Stimulated activated CD4-positive, alpha-beta T cell treated with anti-CD3 and anti-CD28 coated beads, Interleukin-15, amount 100 ng/mL, for 48 hours (primary cell): ENCODE data around the gene PTRHD1.

Experiments used
- DNase-seq, 2 donors: peaks; one replicate each; pipeline ENCODE4 v3.0.0-alpha.2; 2020; ENCODE audit warnings: low read depth in 2 of 2

Gene PTRHD1

GRCh38 chr2:24830351-24830750 lies 37.2 kb upstream of the PTRHD1 start:
- DNase-seq: no peak

GRCh38 chr2:24828238-24828996 lies 35.2 kb upstream of the PTRHD1 start:
- no peak for DNase-seq

- peak; percentile 44 to 61 for DNase-seq
Observed at GRCh38 chr2:24827321-24828237, 34.4 kb upstream of the PTRHD1 start.

GRCh38 chr2:24826773-24827145 lies 33.6 kb upstream of the PTRHD1 start:
- DNase-seq: no peak

- no peak for DNase-seq
Observed at GRCh38 chr2:24825883-24826772, 32.9 kb upstream of the PTRHD1 start.

- DNase-seq: peak; percentile 19 to 22
Observed at GRCh38 chr2:24824966-24825882, 32.0 kb upstream of the PTRHD1 start.

- DNase-seq: no peak
Observed at GRCh38 chr2:24824071-24824588, 30.9 kb upstream of the PTRHD1 start.

- no peak for DNase-seq
Observed at GRCh38 chr2:24822049-24822706, 29.0 kb upstream of the PTRHD1 start.

- DNase-seq: no peak
Observed at GRCh38 chr2:24821433-24821891, 28.3 kb upstream of the PTRHD1 start.

- no peak for DNase-seq
Observed at GRCh38 chr2:24820598-24821432, 27.6 kb upstream of the PTRHD1 start.

GRCh38 chr2:24820175-24820513 lies 27.0 kb upstream of the PTRHD1 start:
- no peak for DNase-seq

GRCh38 chr2:24819442-24820174 lies 26.4 kb upstream of the PTRHD1 start:
- no peak for DNase-seq

GRCh38 chr2:24818721-24819167 lies 25.6 kb upstream of the PTRHD1 start:
- DNase-seq: no peak

- no peak for DNase-seq
Observed at GRCh38 chr2:24816884-24817283, 23.7 kb upstream of the PTRHD1 start.

GRCh38 chr2:24816404-24816803 lies 23.2 kb upstream of the PTRHD1 start:
- DNase-seq: no peak

- DNase-seq: no peak
Observed at GRCh38 chr2:24815171-24815570, 22.0 kb upstream of the PTRHD1 start.

- DNase-seq: no peak
Observed at GRCh38 chr2:24814516-24814915, 21.3 kb upstream of the PTRHD1 start.

GRCh38 chr2:24813691-24814137 lies 20.5 kb upstream of the PTRHD1 start:
- no peak for DNase-seq
